Activated B cell treated with CpG ODN at 0.5 μM for 24 hours (primary cell): ENCODE measurements around the gene DLX2. TPM values are rescaled to one million over a fixed set of nuclear protein-coding genes. Genes with fewer than 3 reads are reported as not detected.
"Not testable (repeated sequence)": the region's sequence is repeated elsewhere in the genome, so short reads cannot be mapped to it uniquely, and the experiment has no call there.

Experiments
- ATAC-seq: fragments of 200-7000 bp; cut with Tn5 transposase; one replicate; pipeline ENCODE4 v1.10.0; 2021; ENCODE audit warnings: low read depth, mild to moderate bottlenecking, moderate library complexity
- CTCF ChIA-PET: fragments of 350-600 bp; sonication (Branson Sonifier 250); formaldehyde crosslinking; loops from one replicate; lab custom pipeline; 2021; ENCODE audit warnings: antibody characterized with exemption; lab: Charles Lee
- POLR2A ChIA-PET: fragments of 350-600 bp; sonication (Branson Sonifier 250); formaldehyde crosslinking; loops from one replicate; lab custom pipeline; 2021; ENCODE audit warnings: antibody characterized with exemption; lab: Charles Lee
- DNase-seq: peaks from one replicate; pipeline ENCODE4 v3.0.0; 2022
- H3K27ac Mint-ChIP-seq: one replicate; pipeline ENCODE4 v1.8.0; 2020; ENCODE audit warnings: mixed read lengths
- H3K27me3 Mint-ChIP-seq: one replicate; pipeline ENCODE4 v1.8.0; 2021; ENCODE audit warnings: mixed read lengths
- H3K36me3 Mint-ChIP-seq: one replicate; pipeline ENCODE4 v1.8.0; 2021; ENCODE audit warnings: low read depth, mixed read lengths
- H3K4me1 Mint-ChIP-seq: one replicate; pipeline ENCODE4 v1.8.0; 2021; ENCODE audit warnings: mixed read lengths
- H3K4me3 Mint-ChIP-seq: one replicate; pipeline ENCODE4 v1.8.0; 2020; ENCODE audit warnings: mild to moderate bottlenecking, mixed read lengths
- H3K9me3 Mint-ChIP-seq: one replicate; pipeline ENCODE4 v1.8.0; 2020; ENCODE audit warnings: mixed read lengths
- intact Hi-C: fragments of 100-400 bp; cut with micrococcal nuclease; formaldehyde crosslinking; loops from one replicate; pipeline ENCODE4 v1.15.1; 2024
- total RNA-seq: library from RNA; stranded (reverse); gene quantifications from 2 replicates; pipeline ENCODE4 v1.2.3, GENCODE V29; 2022
- TF ChIP-seq, protein P1 (sequence below): fragments of 200-600 bp; IDR thresholded peaks from one replicate; pipeline ENCODE4 v1.8.0; 2022; ENCODE audit warnings: antibody characterized with exemption, mild to moderate bottlenecking

DLX2 gene
- total RNA-seq, result 0.16 TPM in 1 of 2 replicates, not detected in the other

DNA sequence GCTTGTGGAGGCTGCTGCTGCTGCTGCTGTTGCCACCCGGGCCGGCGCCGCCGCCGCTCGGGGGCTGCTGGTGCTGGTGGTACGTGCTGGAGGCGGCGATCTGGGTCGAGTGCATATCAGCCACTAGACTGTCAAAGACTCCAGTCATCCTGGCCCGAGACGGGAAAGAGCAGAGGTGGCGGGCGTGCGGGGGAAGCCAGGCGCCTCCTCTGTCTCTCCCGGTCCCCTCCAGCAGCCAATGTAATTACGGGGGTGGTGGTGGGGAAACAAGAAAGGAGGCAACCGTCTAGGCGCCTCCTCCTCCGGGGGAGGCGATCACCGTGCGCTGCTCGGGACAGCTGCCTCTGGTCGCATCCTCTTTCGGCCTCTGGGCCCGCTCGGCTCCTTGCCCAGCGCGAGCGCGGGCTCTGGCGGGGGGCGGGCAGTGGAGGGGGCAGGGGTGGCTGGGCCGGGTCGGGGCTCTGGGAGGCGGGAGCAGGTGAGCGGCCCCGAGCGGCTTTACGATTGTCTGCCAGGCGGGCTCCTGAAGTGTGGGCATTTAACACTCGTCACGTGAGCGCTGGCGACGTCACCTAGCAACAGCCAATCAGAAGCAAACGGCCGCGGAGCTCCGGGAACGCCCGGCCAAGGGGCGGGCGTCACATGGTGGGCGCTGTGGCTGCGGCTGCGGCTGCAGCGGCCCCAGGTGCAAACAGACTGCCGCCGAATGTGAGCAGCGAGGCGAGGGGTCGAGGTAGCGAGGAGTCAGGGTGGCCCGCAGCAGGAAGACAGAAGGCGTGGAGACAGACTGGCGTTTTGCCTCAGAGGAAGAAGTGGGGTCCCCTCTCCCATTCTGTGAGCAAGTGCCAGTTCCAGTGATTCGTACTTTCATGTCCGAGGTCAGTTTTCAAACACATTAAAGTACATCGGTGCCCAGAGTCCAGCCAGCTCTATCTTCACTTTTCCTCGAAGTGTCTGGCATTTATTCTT lies at the start of gene DLX2:
TSS of gene DLX2 (minus strand) at position 510 of the 969 bp plus-strand sequence. CDS start at position 148, 362 bp downstream.
- peaks cover 2% of the 10 kb centered on the region for H3K36me3 Mint-ChIP-seq
- H3K27ac Mint-ChIP-seq, result peak within 1 kb of the TSS; percentile 61
- intact Hi-C loops, result loop anchor here (1.0 to 5.0 kb wide), 12 partner anchors 8 to 1285 kb away; partner anchors contain the start of genes DLX1, DYNC1I2, GAD1 and GORASP2
- ChIA-PET POLR2A (no interaction called here), CTCF (interaction anchor here (0.5 to 1.5 kb wide), 5 partner anchors 14 to 504 kb away, joined by 3 to 7 read pairs (median 3); partner anchors contain the start of gene HAT1)
- H3K27me3 Mint-ChIP-seq, result peaks cover 56% of the 10 kb centered on the region
- DNase-seq, result peak; percentile 53
- TF ChIP-seq, protein P1, sequence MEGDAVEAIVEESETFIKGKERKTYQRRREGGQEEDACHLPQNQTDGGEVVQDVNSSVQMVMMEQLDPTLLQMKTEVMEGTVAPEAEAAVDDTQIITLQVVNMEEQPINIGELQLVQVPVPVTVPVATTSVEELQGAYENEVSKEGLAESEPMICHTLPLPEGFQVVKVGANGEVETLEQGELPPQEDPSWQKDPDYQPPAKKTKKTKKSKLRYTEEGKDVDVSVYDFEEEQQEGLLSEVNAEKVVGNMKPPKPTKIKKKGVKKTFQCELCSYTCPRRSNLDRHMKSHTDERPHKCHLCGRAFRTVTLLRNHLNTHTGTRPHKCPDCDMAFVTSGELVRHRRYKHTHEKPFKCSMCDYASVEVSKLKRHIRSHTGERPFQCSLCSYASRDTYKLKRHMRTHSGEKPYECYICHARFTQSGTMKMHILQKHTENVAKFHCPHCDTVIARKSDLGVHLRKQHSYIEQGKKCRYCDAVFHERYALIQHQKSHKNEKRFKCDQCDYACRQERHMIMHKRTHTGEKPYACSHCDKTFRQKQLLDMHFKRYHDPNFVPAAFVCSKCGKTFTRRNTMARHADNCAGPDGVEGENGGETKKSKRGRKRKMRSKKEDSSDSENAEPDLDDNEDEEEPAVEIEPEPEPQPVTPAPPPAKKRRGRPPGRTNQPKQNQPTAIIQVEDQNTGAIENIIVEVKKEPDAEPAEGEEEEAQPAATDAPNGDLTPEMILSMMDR, result no peak
- peak; percentile 68 for ATAC-seq
- no peaks in the 10 kb centered on the region for H3K9me3 Mint-ChIP-seq
- H3K4me3 Mint-ChIP-seq, result peak within 1 kb of the TSS; percentile 80
- peaks cover 39% of the 10 kb centered on the region for H3K4me1 Mint-ChIP-seq

GRCh38 chr2:172147944-172148650 lies 45.4 kb upstream of the DLX2 start:
- Mint-ChIP-seq H3K36me3 (no peaks in the 10 kb centered on the region), H3K4me1 (no peaks in the 10 kb centered on the region), H3K9me3 (peaks cover 5% of the 10 kb centered on the region), H3K27ac (no peak overlapping the region), H3K4me3 (no peak overlapping the region), H3K27me3 (peaks cover 31% of the 10 kb centered on the region)
- ChIA-PET POLR2A (no interaction called here), CTCF (no interaction called here)
- DNase-seq (no peak), ATAC-seq (no peak)
- intact Hi-C loops, result no loop called here
- TF ChIP-seq, protein P1, result no peak

DNA sequence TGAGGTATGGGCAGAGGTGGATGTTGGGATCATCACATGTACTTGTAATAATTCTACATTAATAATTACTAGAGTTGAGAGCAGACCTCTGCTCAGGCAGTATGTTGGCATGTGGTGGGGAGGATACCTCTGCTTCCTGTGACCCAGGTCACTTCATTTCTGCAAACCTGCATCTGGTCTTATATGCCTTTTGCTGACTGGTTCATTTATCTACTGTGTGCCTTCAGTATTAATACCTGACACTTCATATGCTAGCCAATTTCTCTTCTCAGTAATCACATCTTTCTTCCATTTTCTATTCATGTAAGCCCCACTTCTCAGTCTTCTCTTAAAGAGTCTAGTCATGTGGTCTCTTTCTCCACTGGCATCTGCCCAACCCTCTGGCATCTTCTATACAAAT lies 41.1 kb upstream of the DLX2 start:
- Mint-ChIP-seq H3K27me3 (peaks cover 16% of the 10 kb centered on the region), H3K9me3 (peaks cover under 1% of the 10 kb centered on the region), H3K27ac (no peak overlapping the region), H3K4me1 (no peaks in the 10 kb centered on the region), H3K4me3 (no peak overlapping the region), H3K36me3 (no peaks in the 10 kb centered on the region)
- ChIA-PET POLR2A (no interaction called here), CTCF (no interaction called here)
- DNase-seq (no peak), ATAC-seq (no peak)
- intact Hi-C loops, result no loop called here
- TF ChIP-seq, protein P1, result no peak

- H3K9me3 Mint-ChIP-seq, H3K36me3 Mint-ChIP-seq, H3K4me3 Mint-ChIP-seq, DNase-seq, H3K4me1 Mint-ChIP-seq, POLR2A ChIA-PET, ATAC-seq, H3K27ac Mint-ChIP-seq, intact Hi-C loops, CTCF ChIA-PET: not testable (repeated sequence)
- peaks cover 14% of the 10 kb centered on the region for H3K27me3 Mint-ChIP-seq
These were observed 36.0 kb upstream of the DLX2 start for GRCh38 chr2:172138727-172139126.

GRCh38 chr2:172137943-172138342 lies 35.2 kb upstream of the DLX2 start:
- ChIA-PET CTCF (no interaction called here), POLR2A (no interaction called here)
- intact Hi-C loops, result no loop called here
- Mint-ChIP-seq H3K27ac (no peak overlapping the region), H3K4me1 (no peaks in the 10 kb centered on the region), H3K27me3 (peaks cover 14% of the 10 kb centered on the region), H3K9me3 (peaks cover 6% of the 10 kb centered on the region), H3K36me3 (no peaks in the 10 kb centered on the region), H3K4me3 (no peak overlapping the region)
- TF ChIP-seq, protein P1, result no peak
- DNase-seq (no peak), ATAC-seq (no peak)
